Spleen (tissue), 11 donors: ENCODE results near the gene SMIM1. TPM values are rescaled to one million over a fixed set of nuclear protein-coding genes. Genes with fewer than 3 reads are reported as not detected.

Source experiments
- DNase-seq: peaks from one replicate; pipeline ENCODE4 v3.0.0-alpha.2; 2020
- H3K27ac ChIP-seq, 8 donors: fragments of 200-600 bp; sonication (generic) in 7 of 8; 1 replicate in 4 of 8; 2 replicates in 4 of 8; pipeline versions ENCODE4 v1.5.0 to v1.8.0; 2016 to 2021; ENCODE audit warnings: inconsistent platforms in 4 of 8, mild to moderate bottlenecking in 4 of 8, moderate library complexity in 1 of 8
- H3K27me3 ChIP-seq, 7 donors: fragments of 200-600 bp; sonication (generic) in 6 of 7; replicated peaks in 1 of 7; 1 replicate in 4 of 7; 2 replicates in 3 of 7; pipeline versions ENCODE4 v1.5.0 to v1.8.0; 2016 to 2021; ENCODE audit warnings: inconsistent platforms in 3 of 7, mild to moderate bottlenecking in 1 of 7
- H3K36me3 ChIP-seq, 6 donors: fragments of 200-600 bp; sonication (generic) in 5 of 6; 1 replicate in 4 of 6; 2 replicates in 2 of 6; pipeline versions ENCODE4 v1.5.0 to v1.8.0; 2016 to 2021; ENCODE audit warnings: inconsistent platforms in 2 of 6
- H3K4me1 ChIP-seq, 6 donors: fragments of 200-600 bp; sonication (generic) in 5 of 6; 1 replicate in 3 of 6; 2 replicates in 3 of 6; pipeline versions ENCODE4 v1.5.0 to v1.8.0; 2016 to 2021; ENCODE audit warnings: inconsistent platforms in 3 of 6
- H3K4me3 ChIP-seq, 8 donors: fragments of 200-600 bp; sonication (generic) in 7 of 8; 1 replicate in 4 of 8; 2 replicates in 4 of 8; pipeline versions ENCODE4 v1.5.0 to v1.8.0; 2016 to 2021; ENCODE audit warnings: inconsistent platforms in 4 of 8, mild to moderate bottlenecking in 4 of 8, moderate library complexity in 2 of 8
- H3K9me3 ChIP-seq, 8 donors: fragments of 200-600 bp; sonication (generic) in 7 of 8; 1 replicate in 4 of 8; 2 replicates in 4 of 8; pipeline versions ENCODE4 v1.5.0 to v1.8.0; 2016 to 2021; ENCODE audit warnings: inconsistent platforms in 4 of 8
- CTCF ChIP-seq, 11 experiments: fragments of 200-600 bp in 7 of 11; fragments of 450-650 bp in 4 of 11; sonication (generic) in 4 of 11; IDR thresholded peaks in 8 of 11; conservative IDR thresholded peaks in 3 of 11; 1 replicate in 7 of 11; 2 replicates in 4 of 11; pipeline versions ENCODE4 v1.4.0 to v1.8.0; 2016 to 2021; ENCODE audit warnings: antibody characterized with exemption in 11 of 11, inconsistent platforms in 4 of 11, mild to moderate bottlenecking in 1 of 11
- POLR2A ChIP-seq, 3 donors: fragments of 450-650 bp; IDR thresholded peaks; one replicate each; pipeline ENCODE4 v1.5.1; 2017; ENCODE audit warnings: antibody characterized with exemption in 3 of 3, mild to moderate bottlenecking in 1 of 3
- POLR2AphosphoS5 ChIP-seq, 3 donors: sonication (generic); formaldehyde crosslinking; IDR thresholded peaks; one replicate each; pipeline ENCODE4 v1.5.1; 2017; ENCODE audit warnings: antibody characterized with exemption in 3 of 3
- WGBS, 5 donors: extraction: QIAGEN DNeasy Blood & Tissue Kit in 3 of 5; methylation state at CpG; one replicate each; pipeline versions ENCODE4 v1.1.5 to v1.1.7; 2013 to 2018; 5-methylcytosine and 5-hydroxymethylcytosine counted together
- intact Hi-C: fragments of 100-400 bp; cut with DNase I; formaldehyde crosslinking; loops from one replicate; pipeline ENCODE4 v1.15.0; 2023; ENCODE audit warnings: low total_unique reads
- polyA plus RNA-seq, 3 donors: library from polyadenylated mRNA; stranded (reverse); fragments of 200-250 nt; gene quantifications; one replicate each; pipeline ENCODE4 v1.2.1, GENCODE V29; 2013
- total RNA-seq, 7 donors: library from RNA; depleted of rRNA in 3 of 7; stranded (reverse); fragments of >200 nt in 3 of 7; fragmentation: NEBNext Ultra II Directional in 4 of 7; extraction: Animal tissue kit (Norgen Biotek cat#: 25700) in 4 of 7; gene quantifications; one replicate each; pipeline versions ENCODE4 v1.1.0 to v1.2.1, GENCODE V29; 2016 to 2021
- donor health status: healthy with polysubstance abuse.
- donor health status: DM: no; HTN: no; CAD: no; lungs with moderate emphysema.
- donor health status: DM: no; HTN: no; CAD: no.
- donor health status: Bipolar disorder and iron deficiency.
- donor health status: healthy.
- donor health status: DM: no; HTN: no; CAD: no.
- donor health status: DM: yes; HTN: yes; CAD: no.

The SMIM1 gene
- total and polyA plus RNA-seq, 10 donors, result 2.0 to 12.7 (median 4.6) TPM; not detected in 1

- Histone ChIP-seq H3K4me1 (peaks cover 0 to 5% (median 0%) of the 10 kb centered on the region in 6 donors), H3K27me3 (peaks cover 0 to 52% (median 7%) of the 10 kb centered on the region in 7 donors), H3K36me3 (peaks cover 0 to 35% (median 26%) of the 10 kb centered on the region in 6 donors), H3K9me3 (no peaks in the 10 kb centered on the region), H3K27ac (no peak overlapping the region), H3K4me3 (no peak overlapping the region)
- 40 to 75% (median 42%) methylated on average over 2 to 37 of the region's 37 CpGs for WGBS, 5 donors
- intact Hi-C loops, result no loop called here
- no peak for DNase-seq
- TF ChIP-seq POLR2AphosphoS5 (IDR thresholded peaks at IDR 0.05), result no peak
- no peak for TF ChIP-seq CTCF (IDR thresholded peaks at IDR 0.05 in 8 of 11, conservative IDR thresholded peaks at IDR 0.05 in 3 of 11)
- TF ChIP-seq POLR2A (IDR thresholded peaks at IDR 0.05), result no peak
Observed at GRCh38 chr1:3732434-3733093, 40.0 kb upstream of the SMIM1 start.

- Histone ChIP-seq H3K27ac (no peak overlapping the region), H3K27me3 (peaks cover 0 to 45% (median 7%) of the 10 kb centered on the region in 7 donors), H3K4me1 (peaks cover 0 to 5% (median 0%) of the 10 kb centered on the region in 6 donors), H3K4me3 (no peak overlapping the region), H3K36me3 (peaks cover 0 to 42% (median 33%) of the 10 kb centered on the region in 6 donors), H3K9me3 (no peaks in the 10 kb centered on the region)
- TF ChIP-seq CTCF (IDR thresholded peaks at IDR 0.05 in 8 of 11, conservative IDR thresholded peaks at IDR 0.05 in 3 of 11) (no peak), POLR2A (IDR thresholded peaks at IDR 0.05) (no peak), POLR2AphosphoS5 (IDR thresholded peaks at IDR 0.05) (no peak)
- WGBS, 5 donors, result 72 to 89% (median 79%) methylated on average over 24 to 29 of the region's 29 CpGs
- intact Hi-C loops, result no loop called here
- DNase-seq, result no peak
Observed at GRCh38 chr1:3733094-3733882, 39.3 kb upstream of the SMIM1 start.

GRCh38 chr1:3733883-3734589, 38.5 kb upstream of the SMIM1 start:
- TF ChIP-seq CTCF (IDR thresholded peaks at IDR 0.05 in 8 of 11, conservative IDR thresholded peaks at IDR 0.05 in 3 of 11) (no peak), POLR2A (IDR thresholded peaks at IDR 0.05) (no peak), POLR2AphosphoS5 (IDR thresholded peaks at IDR 0.05) (no peak)
- Histone ChIP-seq H3K4me1 (peaks cover 0 to 5% (median 0%) of the 10 kb centered on the region in 6 donors), H3K27me3 (peaks cover 0 to 43% (median 7%) of the 10 kb centered on the region in 7 donors), H3K27ac (no peak overlapping the region), H3K9me3 (no peaks in the 10 kb centered on the region), H3K36me3 (peaks cover 0 to 50% (median 38%) of the 10 kb centered on the region in 6 donors), H3K4me3 (no peak overlapping the region)
- intact Hi-C loops, result no loop called here
- DNase-seq, result no peak
- 70 to 88% (median 84%) methylated on average over 5 to 17 of the region's 17 CpGs for WGBS, 5 donors
